OCI-LY1 (cell line): Measurements from ENCODE around the gene RASSF10.

Experiments
- H2AFZ ChIP-seq: fragments of 200-600 bp; sonication (generic), shearing (Covaris generic); 2 replicates; pipeline ENCODE4 v1.6.0; 2014; ENCODE audit warnings: antibody characterized with exemption, mild to moderate bottlenecking, low read length
- H3F3A ChIP-seq: fragments of 200-600 bp; sonication (generic), shearing (Covaris generic); 2 replicates; pipeline ENCODE4 v1.6.0; 2014; ENCODE audit warnings: mild to moderate bottlenecking, antibody characterized with exemption, low read length, moderate library complexity; ENCODE audit not compliant: insufficient read depth
- H3K27ac ChIP-seq: fragments of 200-600 bp; sonication (generic); 2 replicates; pipeline ENCODE4 v1.5.1; 2014; ENCODE audit warnings: low read length, mixed run types, mild to moderate bottlenecking, low read depth; ENCODE audit not compliant: poor library complexity, severe bottlenecking
- H3K27me3 ChIP-seq: fragments of 200-600 bp; sonication (generic); 2 replicates; pipeline ENCODE4 v1.6.0; 2014; ENCODE audit warnings: antibody characterized with exemption, mild to moderate bottlenecking, low read length, moderate library complexity; ENCODE audit not compliant: insufficient read depth
- H3K36me3 ChIP-seq: fragments of 200-600 bp; sonication (generic); 2 replicates; pipeline ENCODE4 v1.6.1; 2014; ENCODE audit warnings: mild to moderate bottlenecking, antibody characterized with exemption, low read length, moderate library complexity, mixed read lengths; ENCODE audit not compliant: insufficient read depth
- H3K4me1 ChIP-seq: fragments of 200-600 bp; sonication (generic); 2 replicates; pipeline ENCODE4 v1.5.1; 2014; ENCODE audit warnings: mild to moderate bottlenecking, low read length, moderate library complexity; ENCODE audit not compliant: insufficient read depth, severe bottlenecking
- H3K4me2 ChIP-seq: fragments of 200-600 bp; sonication (generic), shearing (Covaris generic); 2 replicates; pipeline ENCODE4 v1.6.1; 2014; ENCODE audit warnings: low read length
- H3K4me3 ChIP-seq: fragments of 200-600 bp; sonication (generic); 2 replicates; pipeline ENCODE4 v1.5.1; 2014; ENCODE audit warnings: low read length, low read depth, mild to moderate bottlenecking, mixed read lengths; ENCODE audit not compliant: poor library complexity, severe bottlenecking
- H3K79me2 ChIP-seq: fragments of 200-600 bp; shearing (Covaris generic); 2 replicates; pipeline ENCODE4 v1.6.1; 2016; ENCODE audit warnings: mixed run types, low read length, mixed read lengths; ENCODE audit not compliant: insufficient read depth
- H3K9ac ChIP-seq: fragments of 200-600 bp; sonication (generic), shearing (Covaris generic); 2 replicates; pipeline ENCODE4 v1.6.1; 2014; ENCODE audit warnings: mild to moderate bottlenecking, low read length, mixed read lengths
- H3K9me2 ChIP-seq: fragments of 200-600 bp; sonication (generic), shearing (Covaris generic); 2 replicates; pipeline ENCODE4 v1.6.1; 2014; ENCODE audit warnings: low read depth, mild to moderate bottlenecking, low read length, mixed read lengths
- H3K9me3 ChIP-seq: fragments of 200-600 bp; shearing (Covaris generic); 2 replicates; pipeline ENCODE4 v1.6.1; 2014; ENCODE audit warnings: low read length, mixed read lengths
- H4K20me1 ChIP-seq: fragments of 200-600 bp; sonication (generic), shearing (Covaris generic); 2 replicates; pipeline ENCODE4 v1.6.0; 2016; ENCODE audit warnings: mild to moderate bottlenecking, low read length; ENCODE audit not compliant: insufficient read depth
- EZH2 ChIP-seq: fragments of 200-600 bp; sonication (generic), shearing (Covaris generic); IDR thresholded peaks from 2 replicates; pipeline ENCODE4 v1.8.0; 2017; ENCODE audit warnings: borderline replicate concordance, mixed run types, mild to moderate bottlenecking, antibody characterized with exemption, low read length, moderate library complexity, mixed read lengths
- TF ChIP-seq, protein P1 (sequence below): fragments of 200-600 bp; sonication (generic), shearing (Covaris generic); IDR thresholded peaks from 2 replicates; pipeline ENCODE4 v1.5.1; 2017; ENCODE audit warnings: mild to moderate bottlenecking, antibody characterized with exemption, low read length, moderate library complexity, mixed read lengths

RASSF10 gene

DNA sequence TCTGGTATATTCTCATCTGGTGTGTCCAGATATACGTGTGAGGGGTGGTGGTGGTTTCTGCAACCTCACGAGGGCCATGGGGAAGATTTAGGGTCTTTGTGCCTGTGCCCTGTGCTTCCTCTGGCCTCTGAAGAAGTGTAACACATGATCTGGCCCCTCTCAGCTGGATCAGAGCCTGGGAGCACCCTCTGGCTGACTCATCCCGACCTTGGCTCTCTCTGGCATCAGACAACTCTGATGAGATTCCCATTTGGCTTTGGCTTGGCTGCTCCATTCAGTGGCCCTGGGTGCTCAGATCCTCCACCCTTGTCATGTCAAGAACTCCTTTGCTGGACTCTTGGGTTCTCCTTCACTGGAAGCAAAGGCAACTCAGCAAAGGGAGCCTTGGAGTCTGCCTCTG, 45.2 kb downstream of the RASSF10 start:
- Histone ChIP-seq H3K4me1 (no peaks in the 10 kb centered on the region), H3K27ac (no peak overlapping the region), H3K36me3 (no peaks in the 10 kb centered on the region), H3K4me3 (no peak overlapping the region), H3K9me2 (no peaks in the 10 kb centered on the region), H2AFZ (no peak overlapping the region), H3K9ac (no peak overlapping the region), H3K27me3 (no peaks in the 10 kb centered on the region), H3K79me2 (no peaks in the 10 kb centered on the region), H4K20me1 (no peaks in the 10 kb centered on the region), H3K4me2 (no peak overlapping the region), H3F3A (no peaks in the 10 kb centered on the region), H3K9me3 (no peaks in the 10 kb centered on the region)
- TF ChIP-seq, protein P1, sequence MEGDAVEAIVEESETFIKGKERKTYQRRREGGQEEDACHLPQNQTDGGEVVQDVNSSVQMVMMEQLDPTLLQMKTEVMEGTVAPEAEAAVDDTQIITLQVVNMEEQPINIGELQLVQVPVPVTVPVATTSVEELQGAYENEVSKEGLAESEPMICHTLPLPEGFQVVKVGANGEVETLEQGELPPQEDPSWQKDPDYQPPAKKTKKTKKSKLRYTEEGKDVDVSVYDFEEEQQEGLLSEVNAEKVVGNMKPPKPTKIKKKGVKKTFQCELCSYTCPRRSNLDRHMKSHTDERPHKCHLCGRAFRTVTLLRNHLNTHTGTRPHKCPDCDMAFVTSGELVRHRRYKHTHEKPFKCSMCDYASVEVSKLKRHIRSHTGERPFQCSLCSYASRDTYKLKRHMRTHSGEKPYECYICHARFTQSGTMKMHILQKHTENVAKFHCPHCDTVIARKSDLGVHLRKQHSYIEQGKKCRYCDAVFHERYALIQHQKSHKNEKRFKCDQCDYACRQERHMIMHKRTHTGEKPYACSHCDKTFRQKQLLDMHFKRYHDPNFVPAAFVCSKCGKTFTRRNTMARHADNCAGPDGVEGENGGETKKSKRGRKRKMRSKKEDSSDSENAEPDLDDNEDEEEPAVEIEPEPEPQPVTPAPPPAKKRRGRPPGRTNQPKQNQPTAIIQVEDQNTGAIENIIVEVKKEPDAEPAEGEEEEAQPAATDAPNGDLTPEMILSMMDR = no peak
- no peak for TF ChIP-seq EZH2

DNA sequence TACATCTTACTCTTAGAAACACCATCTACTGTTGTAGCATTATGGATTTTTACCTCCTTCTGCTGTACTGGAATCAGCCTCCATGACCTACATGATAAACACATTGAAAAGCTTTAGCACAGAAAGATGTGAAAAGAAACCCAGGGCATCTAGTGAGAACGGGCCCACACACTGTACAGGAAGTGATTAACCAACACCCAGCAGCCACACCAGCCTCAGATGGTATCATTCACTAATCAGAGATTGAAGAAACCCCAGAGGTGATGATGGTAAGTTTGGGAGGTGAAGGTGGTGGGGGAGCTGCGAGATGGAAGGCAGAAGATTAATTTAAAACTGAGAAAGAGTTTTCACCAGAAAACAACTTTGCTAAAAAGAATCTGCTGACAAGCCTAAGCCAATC, 46.1 kb downstream of the RASSF10 start:
- no peak overlapping the region for H3K4me2 ChIP-seq

DNA sequence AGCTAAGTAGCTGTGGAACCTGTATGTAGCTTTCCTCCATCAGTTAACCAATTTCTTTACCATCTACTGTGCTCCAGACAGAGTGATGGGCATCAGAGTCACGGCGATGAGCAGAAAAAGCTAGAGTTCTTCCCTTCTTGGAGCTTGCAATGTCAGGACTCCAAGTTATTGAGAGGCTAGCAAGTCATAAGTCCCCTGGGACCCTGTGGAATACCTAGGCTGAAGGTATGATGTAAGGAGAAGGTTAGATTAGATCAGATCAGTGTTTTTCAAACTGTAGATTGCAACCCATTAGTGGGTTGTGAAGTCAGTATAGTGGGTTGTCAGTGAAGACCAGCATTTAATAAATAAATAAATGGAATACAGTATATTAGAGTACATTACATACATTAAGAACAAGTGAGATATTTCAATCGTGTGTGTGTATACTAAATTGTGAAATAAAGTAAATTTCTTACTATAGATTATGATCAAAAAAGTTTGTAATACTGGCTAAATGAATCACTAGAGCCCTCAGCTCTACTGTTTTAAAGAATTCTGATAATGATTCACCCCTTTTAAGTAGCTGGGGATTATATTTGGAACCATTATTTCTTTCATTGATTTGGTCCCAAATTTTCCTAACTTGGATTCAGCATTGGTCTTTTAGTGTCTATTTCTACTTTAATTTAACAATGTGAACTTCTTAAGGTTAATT, 52.3 kb downstream of the RASSF10 start:
- Histone ChIP-seq H3K4me1 (no peaks in the 10 kb centered on the region), H3K9ac (no peak overlapping the region), H4K20me1 (no peaks in the 10 kb centered on the region), H3K36me3 (no peaks in the 10 kb centered on the region), H2AFZ (no peak overlapping the region), H3K9me2 (no peaks in the 10 kb centered on the region), H3K79me2 (no peaks in the 10 kb centered on the region), H3K4me2 (no peak overlapping the region), H3K9me3 (no peaks in the 10 kb centered on the region), H3K4me3 (no peak overlapping the region), H3K27me3 (no peaks in the 10 kb centered on the region), H3F3A (no peaks in the 10 kb centered on the region), H3K27ac (no peak overlapping the region)
- TF ChIP-seq, protein P1 = no peak
- no peak for TF ChIP-seq EZH2

More for the DNA sequence above, 46.1 kb downstream of the RASSF10 start:
- no peaks in the 10 kb centered on the region for H3K36me3 ChIP-seq
- no peak overlapping the region for H3K4me3 ChIP-seq
- no peak overlapping the region for H3K9ac ChIP-seq
- no peaks in the 10 kb centered on the region for H3K4me1 ChIP-seq
- H3K27ac ChIP-seq = no peak overlapping the region
- H3K9me3 ChIP-seq = no peaks in the 10 kb centered on the region
- H2AFZ ChIP-seq = no peak overlapping the region
- H3F3A ChIP-seq = no peaks in the 10 kb centered on the region
- H3K27me3 ChIP-seq = no peaks in the 10 kb centered on the region
- TF ChIP-seq, protein P1 = no peak
- TF ChIP-seq EZH2 = no peak
- H3K9me2 ChIP-seq = no peaks in the 10 kb centered on the region
- no peaks in the 10 kb centered on the region for H4K20me1 ChIP-seq
- no peaks in the 10 kb centered on the region for H3K79me2 ChIP-seq
